ENCODE results near the gene FYN.

The FYN gene

DNA sequence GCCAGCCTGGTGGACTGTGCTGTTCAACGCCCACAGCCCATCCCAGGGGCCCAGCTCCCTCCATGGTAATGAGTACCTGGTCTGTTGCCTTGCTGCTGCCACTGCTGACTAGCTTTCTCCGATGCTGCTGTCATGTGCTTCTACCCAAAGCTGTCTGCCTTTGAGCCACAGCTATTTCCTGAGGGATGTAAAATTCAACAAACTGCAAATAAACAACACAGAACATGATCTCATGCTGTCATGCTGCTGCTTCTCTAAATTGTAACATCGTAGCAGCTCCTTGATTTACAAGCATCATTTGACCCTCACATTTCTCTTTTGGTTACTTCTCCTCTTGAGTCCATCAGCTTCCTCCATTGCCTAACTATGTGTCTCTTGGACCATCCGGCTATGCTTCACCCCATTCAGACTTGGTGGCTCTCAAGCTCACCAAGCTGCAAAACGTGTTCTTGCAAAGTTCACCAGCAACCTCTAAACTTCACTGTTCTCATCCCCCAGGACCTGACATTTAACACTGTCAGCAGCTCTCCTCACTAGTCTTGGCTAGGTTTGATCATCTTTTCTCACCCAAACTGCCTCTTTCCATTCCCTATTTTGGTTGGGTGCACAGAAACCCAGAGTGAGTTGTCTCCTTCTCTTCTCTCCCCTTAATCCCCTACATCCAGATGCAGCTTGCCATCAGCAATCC lies 54.6 kb downstream of the FYN start:
- Histone ChIP-seq H3K4me1 (ENCODE audit: control insufficient read depth, insufficient read depth, low read length) (peaks cover 1% of the 10 kb centered on the region; the same call in 1 of the 2 replicates), H3K9me3 (ENCODE audit: control insufficient read depth, insufficient read depth, low read depth, low read length) (no peaks in the 10 kb centered on the region), H3K27ac (ENCODE audit: extremely low read depth, low read depth, low read length) (no peak overlapping the region), H3K36me3 (ENCODE audit: control insufficient read depth in 2 of 2, insufficient read depth in 1 of 2, low read length in 2 of 2) (peaks cover 0 to 6% of the 10 kb centered on the region in 2 experiments; a peak in 1 of 3 replicates), H3K4me3 (ENCODE audit: low read depth, low read length) (no peak overlapping the region)
- ChIA-PET POLR2A (no interaction called here), CTCF (interaction anchor here (0.7 kb wide), 1 partner anchor 13 kb away, joined by 3 read pairs; no protein-coding TSS in a partner anchor)
- peak; percentile 33; the same call in 1 of the 2 replicates for TF ChIP-seq ZNF394 (tag by site-specific recombination; IDR thresholded peaks at IDR 0.05; ENCODE audit: borderline replicate concordance)
- peak; percentile 33; the same call in 1 of the 2 replicates for TF ChIP-seq ZNF600 (tag by site-specific recombination; IDR thresholded peaks at IDR 0.05)
- no peak for TF ChIP-seq ZNF2 (tag by site-specific recombination; IDR thresholded peaks at IDR 0.05)
- TF ChIP-seq, protein P1, sequence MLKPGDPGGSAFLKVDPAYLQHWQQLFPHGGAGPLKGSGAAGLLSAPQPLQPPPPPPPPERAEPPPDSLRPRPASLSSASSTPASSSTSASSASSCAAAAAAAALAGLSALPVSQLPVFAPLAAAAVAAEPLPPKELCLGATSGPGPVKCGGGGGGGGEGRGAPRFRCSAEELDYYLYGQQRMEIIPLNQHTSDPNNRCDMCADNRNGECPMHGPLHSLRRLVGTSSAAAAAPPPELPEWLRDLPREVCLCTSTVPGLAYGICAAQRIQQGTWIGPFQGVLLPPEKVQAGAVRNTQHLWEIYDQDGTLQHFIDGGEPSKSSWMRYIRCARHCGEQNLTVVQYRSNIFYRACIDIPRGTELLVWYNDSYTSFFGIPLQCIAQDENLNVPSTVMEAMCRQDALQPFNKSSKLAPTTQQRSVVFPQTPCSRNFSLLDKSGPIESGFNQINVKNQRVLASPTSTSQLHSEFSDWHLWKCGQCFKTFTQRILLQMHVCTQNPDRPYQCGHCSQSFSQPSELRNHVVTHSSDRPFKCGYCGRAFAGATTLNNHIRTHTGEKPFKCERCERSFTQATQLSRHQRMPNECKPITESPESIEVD (tag by site-specific recombination; IDR thresholded peaks at IDR 0.05) = peak; percentile 63; the same call in 1 of the 2 replicates

DNA sequence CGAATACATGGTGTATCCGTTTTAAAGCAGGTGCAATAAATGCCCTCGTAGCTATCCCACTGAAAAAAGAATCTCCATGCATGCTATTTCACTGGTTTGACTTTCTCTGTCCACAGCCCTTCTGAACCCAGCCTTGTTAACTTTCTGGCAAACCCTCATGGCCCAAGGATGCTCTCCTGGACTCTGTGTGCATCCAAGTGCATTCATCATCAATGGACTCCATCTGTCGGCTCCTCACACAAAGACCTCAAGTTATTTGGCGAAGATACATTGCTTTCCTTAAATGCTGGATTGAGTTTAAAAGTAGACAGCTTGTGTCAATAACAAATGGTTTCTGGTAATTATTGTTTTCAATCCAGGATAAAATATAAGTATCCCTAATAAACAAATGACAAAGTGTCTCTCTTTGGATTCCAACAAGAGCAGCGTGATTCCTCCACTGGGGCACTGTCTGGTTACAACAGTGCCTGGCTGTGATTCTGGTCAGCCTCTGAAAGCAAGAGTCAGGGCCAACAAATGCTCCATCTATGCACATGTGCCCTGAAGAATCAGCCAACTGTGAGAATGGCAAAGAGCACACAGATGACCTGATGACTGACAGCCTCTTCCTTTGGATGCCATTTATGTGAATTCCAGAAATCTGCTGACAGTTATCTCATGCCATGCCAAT lies 55.7 kb downstream of the FYN start:
- TF ChIP-seq ZNF677 (tag by site-specific recombination; IDR thresholded peaks at IDR 0.05) (peak; percentile 81; the same call in 1 of the 2 replicates), ZNF157 (tag by site-specific recombination; IDR thresholded peaks at IDR 0.05) (no peak)
- Histone ChIP-seq H3K4me3 (ENCODE audit: low read depth, low read length) (no peak overlapping the region), H3K36me3 (ENCODE audit: control insufficient read depth in 2 of 2, insufficient read depth in 1 of 2, low read length in 2 of 2) (peaks cover 0 to 8% of the 10 kb centered on the region in 2 experiments; a peak in 1 of 3 replicates), H3K4me1 (ENCODE audit: control insufficient read depth, insufficient read depth, low read length) (no peaks in the 10 kb centered on the region), H3K27ac (ENCODE audit: extremely low read depth, low read depth, low read length) (no peak overlapping the region), H3K9me3 (ENCODE audit: control insufficient read depth, insufficient read depth, low read depth, low read length) (no peaks in the 10 kb centered on the region)
- POLR2A ChIA-PET = no interaction called here
- CTCF ChIA-PET = interaction anchor here (0.6 to 0.7 kb wide), 2 partner anchors 12 to 807 kb away, joined by 3 read pairs; no protein-coding TSS in a partner anchor

DNA sequence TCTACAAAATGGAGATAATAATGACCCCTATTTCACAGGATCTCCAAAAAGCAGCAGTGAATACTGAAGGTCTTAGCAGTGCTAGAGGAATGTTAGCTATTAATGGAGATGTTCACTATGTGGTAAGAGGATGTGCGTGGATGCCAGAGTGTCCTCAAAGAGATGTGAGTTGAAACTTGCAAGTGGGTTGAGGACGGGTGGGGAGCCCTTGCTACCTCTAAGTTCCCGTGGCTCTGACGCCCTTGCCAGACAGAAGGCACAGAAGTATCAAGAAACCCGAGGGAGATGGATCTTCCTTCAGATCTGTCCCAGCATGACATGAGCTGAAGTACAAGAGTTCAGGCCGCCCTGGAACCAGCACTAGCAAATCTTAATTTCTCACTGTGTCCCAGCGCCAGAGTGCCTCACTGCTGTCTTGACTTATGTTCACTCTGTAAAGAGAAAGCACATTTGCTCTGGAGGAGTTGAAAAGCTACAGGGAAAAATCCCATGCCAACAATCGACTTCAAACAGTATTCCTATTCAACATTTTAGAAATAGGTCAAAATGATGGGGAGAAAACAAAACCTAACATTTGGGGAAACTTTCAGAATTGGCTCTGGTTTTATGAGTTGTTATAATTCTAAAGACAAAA lies 59.5 kb downstream of the FYN start:
- CTCF ChIA-PET = no interaction called here
- Histone ChIP-seq H3K27ac (ENCODE audit: extremely low read depth, low read depth, low read length) (no peak overlapping the region), H3K9me3 (ENCODE audit: control insufficient read depth, insufficient read depth, low read depth, low read length) (no peaks in the 10 kb centered on the region), H3K4me3 (ENCODE audit: low read depth, low read length) (no peak overlapping the region), H3K4me1 (ENCODE audit: control insufficient read depth, insufficient read depth, low read length) (0 out of 2 replicates have a peak, but pooled peaks cover 2% of the 10 kb centered on the region), H3K36me3 (ENCODE audit: control insufficient read depth in 2 of 2, insufficient read depth in 1 of 2, low read length in 2 of 2) (peaks cover 0 to 6% of the 10 kb centered on the region in 2 experiments; a peak in 1 of 3 replicates)
- POLR2A ChIA-PET = no interaction called here
- TF ChIP-seq ZNF837 (tag by site-specific recombination; IDR thresholded peaks at IDR 0.05) (no peak), ZSCAN16 (tag by site-specific recombination; IDR thresholded peaks at IDR 0.05) (no peak), BCL11A (tag by site-specific recombination; IDR thresholded peaks at IDR 0.05; ENCODE audit: low read depth) (no peak), ZNF768 (tag by site-specific recombination; IDR thresholded peaks at IDR 0.05) (no peak), ZNF37A (tag by site-specific recombination; IDR thresholded peaks at IDR 0.05) (no peak), KLF8 (tag by site-specific recombination; IDR thresholded peaks at IDR 0.05) (no peak), ZNF23 (tag by site-specific recombination; IDR thresholded peaks at IDR 0.05; ENCODE audit: borderline replicate concordance) (no peak)
- TF ChIP-seq, protein P2, sequence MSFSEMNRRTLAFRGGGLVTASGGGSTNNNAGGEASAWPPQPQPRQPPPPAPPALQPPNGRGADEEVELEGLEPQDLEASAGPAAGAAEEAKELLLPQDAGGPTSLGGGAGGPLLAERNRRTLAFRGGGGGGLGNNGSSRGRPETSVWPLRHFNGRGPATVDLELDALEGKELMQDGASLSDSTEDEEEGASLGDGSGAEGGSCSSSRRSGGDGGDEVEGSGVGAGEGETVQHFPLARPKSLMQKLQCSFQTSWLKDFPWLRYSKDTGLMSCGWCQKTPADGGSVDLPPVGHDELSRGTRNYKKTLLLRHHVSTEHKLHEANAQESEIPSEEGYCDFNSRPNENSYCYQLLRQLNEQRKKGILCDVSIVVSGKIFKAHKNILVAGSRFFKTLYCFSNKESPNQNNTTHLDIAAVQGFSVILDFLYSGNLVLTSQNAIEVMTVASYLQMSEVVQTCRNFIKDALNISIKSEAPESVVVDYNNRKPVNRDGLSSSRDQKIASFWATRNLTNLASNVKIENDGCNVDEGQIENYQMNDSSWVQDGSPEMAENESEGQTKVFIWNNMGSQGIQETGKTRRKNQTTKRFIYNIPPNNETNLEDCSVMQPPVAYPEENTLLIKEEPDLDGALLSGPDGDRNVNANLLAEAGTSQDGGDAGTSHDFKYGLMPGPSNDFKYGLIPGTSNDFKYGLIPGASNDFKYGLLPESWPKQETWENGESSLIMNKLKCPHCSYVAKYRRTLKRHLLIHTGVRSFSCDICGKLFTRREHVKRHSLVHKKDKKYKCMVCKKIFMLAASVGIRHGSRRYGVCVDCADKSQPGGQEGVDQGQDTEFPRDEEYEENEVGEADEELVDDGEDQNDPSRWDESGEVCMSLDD (tag by site-specific recombination; IDR thresholded peaks at IDR 0.05) = no peak
- TF ChIP-seq, protein P3, sequence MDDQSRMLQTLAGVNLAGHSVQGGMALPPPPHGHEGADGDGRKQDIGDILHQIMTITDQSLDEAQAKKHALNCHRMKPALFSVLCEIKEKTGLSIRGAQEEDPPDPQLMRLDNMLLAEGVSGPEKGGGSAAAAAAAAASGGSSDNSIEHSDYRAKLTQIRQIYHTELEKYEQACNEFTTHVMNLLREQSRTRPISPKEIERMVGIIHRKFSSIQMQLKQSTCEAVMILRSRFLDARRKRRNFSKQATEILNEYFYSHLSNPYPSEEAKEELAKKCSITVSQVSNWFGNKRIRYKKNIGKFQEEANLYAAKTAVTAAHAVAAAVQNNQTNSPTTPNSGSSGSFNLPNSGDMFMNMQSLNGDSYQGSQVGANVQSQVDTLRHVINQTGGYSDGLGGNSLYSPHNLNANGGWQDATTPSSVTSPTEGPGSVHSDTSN (CRISPR knock-in tag; IDR thresholded peaks at IDR 0.05) = no peak

Measured in HEK293 (cell line).